Transverse colon (tissue), 4 donors: ENCODE results near the gene BCL6B. TPM values are rescaled to one million over a fixed set of nuclear protein-coding genes. Genes with fewer than 3 reads are reported as not detected.

Experiments used
- DNase-seq: peaks from one replicate; pipeline ENCODE4 v3.0.0-alpha.2; 2019
- H3K27ac ChIP-seq, 4 donors: fragments of 200-600 bp; sonication (generic); 2 replicates each; pipeline ENCODE4 v1.5.1; 2016 to 2018; ENCODE audit warnings: inconsistent platforms in 4 of 4
- H3K27me3 ChIP-seq: fragments of 200-600 bp; sonication (generic); 2 replicates; pipeline ENCODE4 v1.5.1; 2017; ENCODE audit warnings: inconsistent platforms
- H3K36me3 ChIP-seq, 4 donors: fragments of 200-600 bp; sonication (generic); 2 replicates each; pipeline ENCODE4 v1.5.1; 2017 to 2019; ENCODE audit warnings: inconsistent platforms in 4 of 4
- H3K4me1 ChIP-seq, 4 donors: fragments of 200-600 bp; sonication (generic); 2 replicates each; pipeline ENCODE4 v1.5.1; 2017 to 2020; ENCODE audit warnings: inconsistent platforms in 4 of 4
- H3K4me3 ChIP-seq, 4 donors: fragments of 200-600 bp; sonication (generic); 1 replicate in 1 of 4; 2 replicates in 3 of 4; pipeline versions ENCODE4 v1.5.1 to v1.6.1; 2017 to 2019; ENCODE audit warnings: inconsistent platforms in 4 of 4
- H3K9me3 ChIP-seq, 2 donors: fragments of 200-600 bp; sonication (generic); 2 replicates each; pipeline ENCODE4 v1.5.1; 2017 to 2019; ENCODE audit warnings: inconsistent platforms in 2 of 2
- EP300 ChIP-seq: sonication (generic); formaldehyde crosslinking; IDR thresholded peaks from one replicate; pipeline ENCODE4 v1.6.1; 2017; ENCODE audit warnings: antibody characterized with exemption, low read depth
- POLR2A ChIP-seq: fragments of 450-650 bp; IDR thresholded peaks from one replicate; pipeline ENCODE4 v1.6.1; 2016; ENCODE audit warnings: antibody characterized with exemption, mild to moderate bottlenecking, moderate library complexity
- POLR2AphosphoS5 ChIP-seq, 3 donors: sonication (generic); formaldehyde crosslinking; IDR thresholded peaks; one replicate each; pipeline ENCODE4 v1.6.1; 2016; ENCODE audit warnings: antibody characterized with exemption in 3 of 3
- WGBS, 2 donors: methylation state at CpG; one replicate each; pipeline ENCODE4 v1.1.5; 2018; ENCODE audit warnings: low coverage in 1 of 2; 5-methylcytosine and 5-hydroxymethylcytosine counted together
- in situ Hi-C, 4 donors: fragments of 200-750 bp; cut with MboI; loops; one replicate each; pipeline versions ENCODE4 v1.15.0 to v1.15.1; 2017; ENCODE audit warnings: low sequenced_read_pairs in 3 of 4, low pct_ligation_motif_present in 1 of 4, low pct_unique_long_range_greater_than_20kb in 1 of 4
- intact Hi-C: fragments of 100-400 bp; cut with DNase I; formaldehyde crosslinking; loops from one replicate; pipeline ENCODE4 v1.15.1; 2023; ENCODE audit warnings: low total_unique reads
- total RNA-seq, 4 donors: library from RNA; depleted of rRNA; stranded (reverse); fragments of >200 nt; gene quantifications; one replicate each; pipeline ENCODE4 v1.1.0, GENCODE V29; 2016
- TF ChIP-seq, protein P1 (sequence below), 5 experiments: fragments of 200-600 bp in 3 of 5; fragments of 450-650 bp in 2 of 5; sonication (generic) in 3 of 5; IDR thresholded peaks; 1 replicate in 2 of 5; 2 replicates in 3 of 5; pipeline ENCODE4 v1.5.1; 2016 to 2017; ENCODE audit warnings: antibody characterized with exemption in 5 of 5, inconsistent platforms in 3 of 5, mild to moderate bottlenecking in 2 of 5, moderate library complexity in 1 of 5

The BCL6B gene
- total RNA-seq, 4 donors from 2014 or later, result 0.32 to 1.8 (median 0.82) TPM; not detected in 1

DNA sequence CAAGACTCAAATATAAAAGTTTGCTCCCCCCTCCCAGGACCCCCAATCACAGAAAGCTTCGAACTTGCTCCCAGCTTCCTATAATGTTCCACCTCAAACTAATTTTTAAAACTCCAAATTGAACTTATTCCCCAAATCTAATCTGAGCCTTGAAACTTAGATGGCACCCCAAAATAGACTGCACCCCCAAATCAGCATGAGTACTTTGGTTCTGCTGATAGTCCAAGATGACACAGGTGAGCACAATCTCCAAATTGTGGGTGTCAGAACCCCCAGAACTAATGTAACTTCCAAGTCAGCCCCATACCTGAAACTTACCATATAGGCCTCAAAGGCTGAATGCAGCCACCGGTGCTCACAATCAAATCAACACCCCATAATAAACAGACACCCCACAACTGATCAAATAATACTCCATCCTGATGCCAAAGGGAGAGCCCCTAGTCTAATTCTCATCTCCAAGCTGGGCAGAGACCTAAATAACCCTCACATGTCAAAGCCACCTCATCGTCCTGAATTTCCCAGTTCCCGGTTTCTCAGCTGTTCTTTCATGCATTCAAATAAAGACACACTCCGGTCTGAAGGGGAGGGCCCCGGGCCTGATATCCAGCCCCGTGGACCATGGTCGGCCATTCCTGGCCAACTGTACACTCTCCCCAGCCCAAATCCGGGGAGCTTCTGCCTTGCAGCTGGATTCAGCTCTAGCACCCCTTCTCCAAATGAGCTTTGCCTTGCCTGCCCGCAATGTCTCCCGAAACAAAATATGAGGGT is 1.8 kb upstream of the BCL6B start:
- Histone ChIP-seq H3K4me1 (peaks cover 14 to 50% (median 32%) of the 10 kb centered on the region in 4 donors), H3K27me3 (peaks cover 12% of the 10 kb centered on the region), H3K9me3 (no peaks in the 10 kb centered on the region), H3K27ac (peak overlapping the region; percentile 56 to 69 (median 62)), H3K4me3 (no peak overlapping the region), H3K36me3 (no peaks in the 10 kb centered on the region)
- TF ChIP-seq, protein P1, sequence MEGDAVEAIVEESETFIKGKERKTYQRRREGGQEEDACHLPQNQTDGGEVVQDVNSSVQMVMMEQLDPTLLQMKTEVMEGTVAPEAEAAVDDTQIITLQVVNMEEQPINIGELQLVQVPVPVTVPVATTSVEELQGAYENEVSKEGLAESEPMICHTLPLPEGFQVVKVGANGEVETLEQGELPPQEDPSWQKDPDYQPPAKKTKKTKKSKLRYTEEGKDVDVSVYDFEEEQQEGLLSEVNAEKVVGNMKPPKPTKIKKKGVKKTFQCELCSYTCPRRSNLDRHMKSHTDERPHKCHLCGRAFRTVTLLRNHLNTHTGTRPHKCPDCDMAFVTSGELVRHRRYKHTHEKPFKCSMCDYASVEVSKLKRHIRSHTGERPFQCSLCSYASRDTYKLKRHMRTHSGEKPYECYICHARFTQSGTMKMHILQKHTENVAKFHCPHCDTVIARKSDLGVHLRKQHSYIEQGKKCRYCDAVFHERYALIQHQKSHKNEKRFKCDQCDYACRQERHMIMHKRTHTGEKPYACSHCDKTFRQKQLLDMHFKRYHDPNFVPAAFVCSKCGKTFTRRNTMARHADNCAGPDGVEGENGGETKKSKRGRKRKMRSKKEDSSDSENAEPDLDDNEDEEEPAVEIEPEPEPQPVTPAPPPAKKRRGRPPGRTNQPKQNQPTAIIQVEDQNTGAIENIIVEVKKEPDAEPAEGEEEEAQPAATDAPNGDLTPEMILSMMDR (IDR thresholded peaks at IDR 0.05), result no peak
- TF ChIP-seq POLR2AphosphoS5 (IDR thresholded peaks at IDR 0.05) (no peak), EP300 (no peak), POLR2A (no peak)
- in situ Hi-C loops (loop anchor here in 2 of 4 donors (25.0 kb wide), 2 partner anchors 359 to 384 kb away; partner anchors contain the start of genes C17orf100 (in 1 of the 2), KIAA0753 (in 1 of the 2), MED31 (in 1 of the 2) and TXNDC17 (in 1 of the 2)), intact Hi-C loops (no loop called here)
- DNase-seq, result no peak
- WGBS, 2 donors, result 60 to 89% methylated on average over 3 to 11 of the region's 11 CpGs

DNA sequence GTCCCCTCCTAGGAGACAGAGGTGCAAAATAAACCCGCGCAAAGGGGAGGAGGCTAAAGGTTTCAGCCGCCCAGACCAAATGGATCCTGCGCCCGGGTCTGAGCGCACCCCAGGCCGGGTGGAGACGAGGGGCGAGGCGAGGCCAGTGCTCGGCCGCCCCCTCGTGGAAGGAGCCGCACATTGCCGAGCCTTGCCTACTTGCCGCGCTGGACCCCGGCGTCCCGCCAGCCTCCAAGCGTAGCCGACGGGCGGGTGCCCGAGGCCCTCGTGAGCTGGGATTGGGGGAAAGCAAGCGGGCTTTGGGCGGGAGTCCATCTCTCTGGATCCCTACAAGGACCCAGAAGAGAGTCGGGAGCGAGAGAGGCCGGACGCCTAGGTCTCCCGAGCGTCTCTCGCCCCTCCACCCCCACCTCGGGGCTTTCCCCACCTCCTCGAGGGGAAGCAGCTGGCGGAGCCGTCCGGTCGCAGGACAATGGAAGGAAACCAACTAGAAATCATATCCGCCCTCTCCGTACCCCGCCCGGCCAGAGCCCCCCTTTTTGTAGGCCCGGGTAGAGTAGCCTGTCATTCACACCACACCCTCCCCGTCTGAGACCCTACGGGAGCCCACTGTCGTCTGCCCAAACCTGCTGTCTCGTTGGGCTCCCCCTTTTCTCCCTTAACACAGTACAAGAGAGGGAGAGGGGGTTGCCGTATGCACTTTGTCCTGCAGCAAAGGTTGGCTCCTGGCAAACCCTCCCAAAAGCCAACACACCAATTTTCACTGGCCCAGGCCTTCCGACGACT is 664 bp upstream of the BCL6B start:
- WGBS, 2 donors, result 2% methylated on average over 50 of the region's 53 CpGs; no CpG with 5 or more reads in 1 of the 2 donors
- peak overlapping the region; percentile 56 to 69 (median 66) for H3K27ac ChIP-seq
- no peaks in the 10 kb centered on the region for H3K9me3 ChIP-seq
- peak overlapping the region in 2 of 4 donors; percentile 19 to 31 for H3K4me3 ChIP-seq
- in situ Hi-C loops (loop anchor here in 2 of 4 donors (25.0 kb wide), 2 partner anchors 360 to 385 kb away; partner anchors contain the start of genes C17orf100 (in 1 of the 2), KIAA0753 (in 1 of the 2), MED31 (in 1 of the 2) and TXNDC17 (in 1 of the 2)), intact Hi-C loops (no loop called here)
- peaks cover 14 to 39% (median 31%) of the 10 kb centered on the region in 4 donors for H3K4me1 ChIP-seq
- peak; percentile 86 for DNase-seq
- peaks cover 12% of the 10 kb centered on the region for H3K27me3 ChIP-seq
- H3K36me3 ChIP-seq, result no peaks in the 10 kb centered on the region
- peak in 1 of 3 donors; percentile 28 for TF ChIP-seq POLR2AphosphoS5 (IDR thresholded peaks at IDR 0.05)
- no peak for TF ChIP-seq EP300
- TF ChIP-seq, protein P1 (IDR thresholded peaks at IDR 0.05), result peak; percentile 91 to 98 (median 95)
- no peak for TF ChIP-seq POLR2A

DNA sequence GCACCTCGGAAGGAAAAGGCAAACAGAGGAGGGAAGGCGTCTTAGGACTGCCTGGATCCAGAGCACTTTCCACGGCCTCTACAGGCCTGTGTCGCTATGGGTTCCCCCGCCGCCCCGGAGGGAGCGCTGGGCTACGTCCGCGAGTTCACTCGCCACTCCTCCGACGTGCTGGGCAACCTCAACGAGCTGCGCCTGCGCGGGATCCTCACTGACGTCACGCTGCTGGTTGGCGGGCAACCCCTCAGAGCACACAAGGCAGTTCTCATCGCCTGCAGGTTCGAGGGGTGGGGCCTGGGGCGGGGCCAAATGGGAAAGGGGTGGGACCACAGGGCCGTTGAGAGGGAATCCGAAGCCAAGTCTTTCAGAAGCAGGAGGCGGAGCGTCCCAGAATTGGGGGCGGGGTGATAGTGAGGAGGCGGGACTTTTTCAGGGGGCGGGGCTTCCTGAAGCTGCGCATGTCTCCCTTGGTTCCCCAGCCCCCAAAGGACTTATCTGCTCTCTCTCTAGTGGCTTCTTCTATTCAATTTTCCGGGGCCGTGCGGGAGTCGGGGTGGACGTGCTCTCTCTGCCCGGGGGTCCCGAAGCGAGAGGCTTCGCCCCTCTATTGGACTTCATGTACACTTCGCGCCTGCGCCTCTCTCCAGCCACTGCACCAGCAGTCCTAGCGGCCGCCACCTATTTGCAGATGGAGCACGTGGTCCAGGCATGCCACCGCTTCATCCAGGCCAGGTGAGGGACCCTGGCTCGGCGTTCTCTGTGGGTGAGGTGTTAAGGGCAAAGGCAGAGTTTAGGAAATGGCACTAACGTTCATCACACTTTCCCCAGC is 939 bp downstream of the BCL6B start:
- H3K27ac ChIP-seq, result peak overlapping the region; percentile 56 to 69 (median 66)
- H3K36me3 ChIP-seq, result no peaks in the 10 kb centered on the region
- H3K4me3 ChIP-seq, result peak overlapping the region in 3 of 4 donors; percentile 1 to 21 (median 18)
- TF ChIP-seq EP300 (no peak), POLR2A (peak; percentile 45), POLR2AphosphoS5 (IDR thresholded peaks at IDR 0.05) (peak; percentile 67 to 76 (median 68))
- TF ChIP-seq, protein P1 (IDR thresholded peaks at IDR 0.05), result peak in 1 of 5 experiments; percentile 11
- intact Hi-C loops (no loop called here), in situ Hi-C loops (loop anchor here in 2 of 4 donors (25.0 kb wide), 2 partner anchors 361 to 386 kb away; partner anchors contain the start of genes C17orf100 (in 1 of the 2), KIAA0753 (in 1 of the 2), MED31 (in 1 of the 2) and TXNDC17 (in 1 of the 2))
- WGBS, 2 donors, result 41 to 74% methylated on average over 12 to 43 of the region's 51 CpGs
- H3K4me1 ChIP-seq, result peaks cover 11 to 28% (median 24%) of the 10 kb centered on the region in 4 donors
- peak; percentile 96 for DNase-seq
- H3K9me3 ChIP-seq, result no peaks in the 10 kb centered on the region
- H3K27me3 ChIP-seq, result peaks cover 12% of the 10 kb centered on the region
